DLD1 (cell line): ENCODE measurements around the gene LGI4.

Source experiments
- in situ Hi-C: cut with HindIII; loops from 2 replicates; pipeline ENCODE4 v1.10.0; 2017; ENCODE audit warnings: low sequenced_read_pairs

Gene LGI4

DNA sequence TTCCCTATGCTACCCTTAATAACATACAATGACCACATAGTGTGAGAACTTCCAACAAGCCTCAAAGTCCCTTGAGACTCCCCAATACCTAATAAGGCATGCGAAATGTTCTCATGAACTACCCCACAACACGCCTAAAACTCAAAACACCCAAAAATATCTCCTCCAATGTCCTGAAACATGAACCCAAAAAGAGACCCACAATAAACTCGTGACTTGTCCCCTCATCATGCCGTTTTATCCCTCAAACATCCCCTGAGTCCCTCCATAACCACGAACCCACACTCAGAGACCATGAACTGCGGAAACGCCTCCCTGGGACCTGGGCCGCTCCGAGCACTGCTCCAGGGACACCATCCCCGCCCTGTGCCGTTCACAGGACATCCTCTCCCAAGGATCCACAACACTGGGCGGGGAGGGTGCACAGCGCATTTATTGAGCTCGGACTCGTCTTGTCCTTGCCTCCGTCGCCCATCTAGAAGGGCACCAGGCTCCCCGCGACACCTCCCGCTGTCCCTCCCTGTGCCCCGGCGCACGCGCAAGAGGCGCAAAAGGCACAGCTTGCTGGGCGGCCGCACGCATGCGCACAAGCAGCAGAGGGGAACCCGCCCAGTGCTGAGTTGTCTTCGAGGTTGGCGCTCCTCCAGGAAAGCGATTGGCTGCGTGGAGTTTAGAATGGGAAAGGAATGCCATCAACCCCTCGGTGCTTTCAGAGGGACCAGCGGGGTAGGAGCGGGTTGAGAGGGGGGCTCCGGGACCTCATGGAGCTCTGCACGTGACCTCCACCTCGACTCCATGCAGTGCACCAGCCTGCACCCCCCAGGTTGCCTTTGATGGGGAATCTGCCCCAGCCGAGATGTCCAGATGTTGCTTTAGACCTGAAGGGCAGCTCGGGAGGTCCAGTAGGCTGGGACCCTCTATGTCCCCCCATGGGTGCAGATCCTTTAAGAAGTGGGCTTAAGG, 10.5 kb downstream of the LGI4 start:
- in situ Hi-C loops: no loop called here

DNA sequence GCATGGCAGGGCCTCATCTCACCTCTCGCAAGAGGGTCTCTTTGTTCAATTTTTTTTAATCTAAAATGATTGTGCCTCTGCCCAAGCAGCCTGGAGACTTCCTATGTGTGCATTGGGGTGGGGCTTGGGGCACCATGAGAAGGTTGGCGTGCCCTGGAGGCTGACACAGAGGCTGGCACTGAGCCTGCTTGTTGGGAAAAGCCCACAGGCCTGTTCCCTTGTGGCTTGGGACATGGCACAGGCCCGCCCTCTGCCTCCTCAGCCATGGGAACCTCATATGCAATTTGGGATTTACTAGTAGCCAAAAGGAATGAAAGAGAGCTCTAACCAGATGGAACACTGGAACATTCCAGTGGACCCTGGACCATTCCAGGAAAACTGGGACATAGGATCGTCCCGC, 11.3 kb downstream of the LGI4 start:
- in situ Hi-C loops: no loop called here

DNA sequence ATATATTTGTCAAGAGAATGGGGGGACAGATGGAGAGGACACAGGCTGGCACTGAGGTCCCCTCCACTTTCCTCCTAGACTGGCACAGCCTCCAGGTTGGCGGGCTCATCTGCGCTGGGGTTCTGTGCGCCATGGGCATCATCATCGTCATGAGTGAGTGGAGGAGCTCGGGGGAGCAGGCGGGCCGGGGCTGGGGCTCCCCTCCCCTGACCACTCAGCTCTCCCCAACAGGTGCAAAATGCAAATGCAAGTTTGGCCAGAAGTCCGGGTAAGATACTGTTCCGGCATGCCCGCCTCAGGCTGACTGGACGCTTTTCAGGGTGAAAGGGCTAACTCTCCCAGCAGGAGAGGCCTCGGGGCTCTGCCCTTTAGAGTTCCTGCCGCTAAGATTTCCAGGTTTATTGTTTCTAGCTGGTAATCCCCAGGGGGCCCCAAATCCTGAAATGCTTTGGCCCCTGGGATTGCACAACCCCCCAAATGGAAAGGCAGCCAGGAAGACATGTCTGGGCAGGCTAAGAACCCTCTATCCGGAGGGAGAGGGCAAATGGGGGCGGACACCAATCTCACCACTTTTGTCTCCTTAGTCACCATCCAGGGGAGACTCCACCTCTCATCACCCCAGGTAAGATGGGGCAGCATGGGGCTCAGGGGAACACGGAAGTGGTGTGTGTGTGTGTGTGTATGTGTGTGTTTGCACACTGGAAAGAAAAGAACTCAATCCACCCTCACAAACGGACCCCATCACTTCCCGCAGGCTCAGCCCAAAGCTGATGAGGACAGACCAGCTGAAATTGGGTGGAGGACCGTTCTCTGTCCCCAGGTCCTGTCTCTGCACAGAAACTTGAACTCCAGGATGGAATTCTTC, 11.9 kb downstream of the LGI4 start:
- in situ Hi-C loops: no loop called here

DNA sequence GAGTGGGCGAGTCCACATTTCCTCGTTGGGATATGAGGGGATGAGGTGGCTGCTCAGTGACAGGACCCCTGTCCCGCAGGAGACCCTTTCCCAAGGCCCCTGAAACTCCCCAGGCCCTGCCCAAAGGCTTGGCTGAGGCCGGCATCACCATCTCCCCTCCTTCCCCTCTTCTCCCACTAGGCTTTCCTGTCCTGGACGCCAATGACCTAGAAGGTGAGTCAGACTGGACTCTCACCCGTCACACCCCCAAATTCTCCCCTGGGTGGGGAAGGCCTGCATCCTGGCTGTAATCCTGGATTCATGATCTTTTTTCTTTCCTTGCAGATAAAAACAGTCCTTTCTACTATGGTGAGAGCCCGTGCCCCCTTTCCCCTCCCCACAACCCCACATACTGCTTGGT, 14.0 kb downstream of the LGI4 start:
- in situ Hi-C loops: no loop called here

DNA sequence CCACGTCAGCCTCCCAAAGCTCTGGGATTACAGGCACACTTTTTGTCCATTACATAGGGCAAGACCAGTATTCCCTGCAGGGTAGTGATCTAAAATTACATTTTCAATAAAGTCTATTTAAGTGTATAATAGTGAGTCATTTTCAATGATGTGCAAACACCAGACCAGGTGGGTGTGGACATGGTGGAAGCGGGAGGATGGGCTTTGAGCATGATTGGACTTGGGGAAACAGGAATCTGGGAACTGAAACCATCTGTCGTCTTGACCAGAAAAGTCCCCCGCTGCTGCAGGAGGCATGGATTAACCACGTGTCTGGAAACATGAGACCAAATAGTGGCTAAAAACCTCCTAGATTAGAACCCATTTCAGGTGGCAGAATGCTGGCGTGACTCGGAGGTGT, 14.4 kb downstream of the LGI4 start:
- in situ Hi-C loops: no loop called here

DNA sequence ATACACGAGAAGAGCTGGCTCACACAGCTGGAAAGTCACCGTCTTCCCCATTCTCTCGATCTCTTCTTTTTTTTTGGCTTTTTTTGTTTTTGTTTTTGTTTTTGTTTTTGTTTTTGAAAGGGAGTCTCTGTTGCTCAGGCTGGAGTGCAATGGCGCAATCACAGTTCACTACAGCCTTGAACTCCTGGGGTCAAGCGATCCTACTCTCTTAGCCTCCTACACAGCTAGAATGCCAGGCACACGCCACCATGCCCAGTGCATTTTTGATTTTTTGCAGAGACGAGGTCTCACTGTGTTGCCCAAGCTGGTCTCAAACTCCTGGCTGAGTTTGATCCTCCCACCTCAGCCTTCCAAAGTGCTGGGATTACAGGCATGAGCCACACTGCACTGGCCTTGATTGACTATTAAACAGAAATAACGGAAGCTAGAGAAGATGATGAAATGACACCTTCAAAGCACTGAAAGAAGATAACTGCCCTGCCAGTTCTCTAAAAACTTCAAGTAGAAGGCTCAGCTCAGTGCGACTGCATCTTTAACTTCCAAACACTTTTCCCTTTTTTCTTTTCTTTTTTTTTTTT, 15.2 kb downstream of the LGI4 start:
- in situ Hi-C loops: no loop called here

DNA sequence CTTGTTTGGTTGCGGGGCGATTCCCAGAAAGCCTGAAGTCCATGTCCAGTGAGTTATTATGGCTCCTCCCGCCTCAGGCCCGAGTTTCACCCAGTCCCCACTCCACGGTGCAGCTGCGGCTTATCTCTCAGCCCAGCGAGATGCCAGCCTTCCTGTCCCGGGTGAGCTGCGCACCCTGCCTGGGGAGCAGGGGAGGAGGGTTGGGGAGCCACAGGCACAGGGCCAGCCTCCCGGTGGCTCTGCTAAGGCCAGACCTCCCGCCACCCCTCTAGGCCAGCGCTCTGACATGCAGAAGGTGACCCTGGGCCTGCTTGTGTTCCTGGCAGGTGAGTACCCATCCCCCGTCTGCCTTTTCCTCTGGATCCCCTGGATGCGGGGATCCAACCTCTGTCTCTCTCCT, 15.8 kb downstream of the LGI4 start:
- in situ Hi-C loops: no loop called here

DNA sequence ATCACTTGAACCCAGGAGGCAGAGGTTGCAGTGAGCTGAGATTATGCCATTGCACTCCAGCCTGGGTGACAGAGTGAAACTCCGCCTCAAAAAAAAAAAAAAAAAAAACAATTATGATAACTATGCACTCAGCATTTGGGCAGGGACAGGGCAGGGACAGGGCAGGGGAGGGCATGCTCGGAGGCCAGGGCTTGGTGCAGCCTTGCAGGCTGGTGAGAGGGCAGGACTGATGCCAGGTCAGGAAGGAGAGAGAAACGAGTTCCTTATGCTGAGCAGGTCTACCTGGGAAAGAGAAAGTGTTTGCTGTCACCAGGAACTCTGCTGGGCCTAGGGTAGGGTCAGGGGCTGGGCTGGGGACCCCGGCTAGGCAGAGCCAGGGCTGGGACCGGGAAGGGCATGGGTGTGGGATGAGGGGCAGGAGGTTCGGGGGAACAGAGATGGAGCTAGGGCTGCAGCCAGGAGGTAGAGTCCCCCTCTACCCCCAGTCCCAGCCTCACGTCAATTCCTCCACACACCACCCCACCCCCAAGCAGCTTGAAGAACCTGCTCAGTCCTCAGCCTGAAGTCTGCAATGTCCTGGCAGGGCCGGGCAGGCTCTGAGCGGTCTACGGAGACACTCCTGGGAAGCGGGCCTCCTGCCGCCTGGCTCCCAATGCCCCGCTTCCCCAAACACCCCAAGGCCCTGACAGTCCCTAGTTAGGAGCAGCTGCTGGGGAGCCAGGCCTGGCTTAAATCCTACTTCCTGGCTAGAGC, 16.4 kb downstream of the LGI4 start:
- in situ Hi-C loops: no loop called here

DNA sequence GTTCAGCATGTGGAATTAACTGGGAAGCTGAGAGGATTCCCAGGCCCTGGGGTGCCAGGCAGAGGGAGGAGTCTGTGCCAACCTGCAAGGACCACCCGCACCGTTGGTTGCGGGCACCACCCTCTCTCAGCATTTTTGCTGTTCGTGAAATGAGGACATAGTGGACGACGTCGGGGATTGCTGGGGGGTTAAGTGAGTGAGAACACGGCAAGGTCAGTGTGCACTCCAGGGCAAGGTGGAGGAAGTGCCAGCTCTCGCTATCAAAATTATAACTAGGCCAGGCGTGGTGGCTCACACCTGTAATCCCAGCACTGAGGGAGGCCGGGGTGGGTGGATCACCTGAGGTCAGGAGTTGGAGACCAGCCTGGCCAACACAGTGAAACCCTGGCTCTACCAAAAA, 17.1 kb downstream of the LGI4 start:
- in situ Hi-C loops: no loop called here

DNA sequence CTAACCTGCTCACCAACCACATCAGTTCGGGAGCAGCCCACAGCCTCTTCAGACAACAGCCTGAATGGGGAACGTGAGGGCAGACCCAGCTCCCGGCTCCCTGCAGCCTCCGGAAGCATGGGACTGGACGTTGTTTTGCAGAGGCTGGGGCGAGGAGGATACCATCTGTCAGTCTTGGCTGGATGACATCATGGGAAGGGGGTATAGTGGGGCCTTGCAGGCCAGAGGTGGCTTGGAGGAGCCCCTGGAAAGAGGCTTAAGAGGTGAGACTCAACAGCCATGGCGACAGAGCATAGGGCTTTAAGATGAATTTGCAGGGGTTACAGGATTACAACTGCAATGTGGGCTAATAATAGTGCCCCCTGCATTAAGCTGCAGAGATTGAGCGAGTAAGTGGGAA, 17.7 kb downstream of the LGI4 start:
- in situ Hi-C loops: no loop called here

DNA sequence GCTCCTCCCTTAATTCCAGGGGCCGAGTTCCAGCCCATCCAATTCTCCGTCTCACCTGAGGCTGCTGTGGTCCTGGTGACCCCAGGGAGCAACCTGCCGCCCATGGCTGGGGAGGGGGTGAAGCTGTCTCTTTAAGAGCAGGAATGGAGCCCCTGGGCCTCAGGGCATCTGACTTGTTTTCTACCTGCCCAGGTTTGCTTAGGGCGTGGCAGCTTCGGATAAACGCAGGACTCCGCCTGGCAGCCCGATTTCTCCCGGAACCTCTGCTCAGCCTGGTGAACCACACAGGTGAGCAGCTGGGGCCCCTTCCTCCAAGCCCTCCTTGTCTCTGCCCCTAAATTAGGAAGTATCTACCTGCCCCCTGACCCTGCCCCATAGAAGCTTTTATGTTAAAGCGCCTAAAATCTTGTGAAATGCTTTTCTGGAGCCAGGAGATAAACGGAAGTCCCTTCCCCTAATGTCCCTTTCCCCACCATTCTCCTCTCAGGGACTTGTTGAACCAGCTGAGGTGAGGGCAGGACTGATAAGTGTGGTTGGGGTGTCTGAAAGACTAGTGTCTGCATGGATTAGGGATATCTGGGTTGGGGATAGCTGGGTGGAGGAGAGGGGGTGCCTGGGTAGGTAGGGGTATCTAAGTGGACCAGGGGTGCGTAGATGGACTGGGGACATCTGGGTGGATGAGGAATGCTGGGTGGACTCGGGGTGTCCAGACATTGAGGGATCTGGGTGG, 18.6 kb downstream of the LGI4 start:
- in situ Hi-C loops: no loop called here

DNA sequence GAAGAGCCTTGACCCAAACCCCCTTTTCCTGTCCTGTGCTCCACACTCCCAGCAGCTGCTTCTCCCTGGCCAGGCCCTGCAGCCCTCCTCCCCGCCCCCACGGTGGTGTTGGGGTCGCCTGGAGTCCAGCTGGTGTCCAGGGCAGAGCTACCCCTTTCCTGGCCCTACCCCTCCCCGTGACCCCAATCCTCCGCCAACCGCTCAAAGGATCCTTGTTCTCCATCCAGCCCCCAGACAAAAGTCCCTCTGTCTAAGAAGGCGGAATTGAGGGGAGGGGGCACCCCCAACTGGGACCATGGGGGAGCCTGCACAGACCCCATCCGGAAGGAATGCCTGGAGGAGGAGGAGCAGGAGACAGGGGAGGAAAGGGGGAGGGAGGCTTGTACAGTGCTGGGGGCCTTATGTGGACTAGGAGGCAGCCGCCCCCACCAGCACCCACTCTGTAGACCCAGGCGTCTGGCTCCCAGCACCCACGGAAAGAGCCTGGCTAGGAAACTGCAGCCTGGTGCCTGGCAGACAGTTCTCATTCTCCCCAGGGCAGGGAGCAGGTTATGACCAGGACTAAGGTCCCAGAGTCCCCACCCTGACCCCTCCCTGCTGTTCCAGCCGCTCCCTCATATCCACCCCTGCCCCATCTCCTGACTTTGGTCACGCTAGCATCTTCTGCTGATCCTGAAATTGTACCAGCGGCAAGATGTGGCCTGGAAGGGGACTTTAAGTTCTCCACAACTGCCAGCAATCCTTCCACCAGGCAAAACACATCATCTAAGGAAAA, 19.5 kb downstream of the LGI4 start, which contains the start of gene FXYD3:
TSS of gene FXYD3 (plus strand) at position 647 of the 775 bp plus-strand sequence. CDS start 3,554 bp downstream, outside the sequence.
- in situ Hi-C loops: no loop called here

DNA sequence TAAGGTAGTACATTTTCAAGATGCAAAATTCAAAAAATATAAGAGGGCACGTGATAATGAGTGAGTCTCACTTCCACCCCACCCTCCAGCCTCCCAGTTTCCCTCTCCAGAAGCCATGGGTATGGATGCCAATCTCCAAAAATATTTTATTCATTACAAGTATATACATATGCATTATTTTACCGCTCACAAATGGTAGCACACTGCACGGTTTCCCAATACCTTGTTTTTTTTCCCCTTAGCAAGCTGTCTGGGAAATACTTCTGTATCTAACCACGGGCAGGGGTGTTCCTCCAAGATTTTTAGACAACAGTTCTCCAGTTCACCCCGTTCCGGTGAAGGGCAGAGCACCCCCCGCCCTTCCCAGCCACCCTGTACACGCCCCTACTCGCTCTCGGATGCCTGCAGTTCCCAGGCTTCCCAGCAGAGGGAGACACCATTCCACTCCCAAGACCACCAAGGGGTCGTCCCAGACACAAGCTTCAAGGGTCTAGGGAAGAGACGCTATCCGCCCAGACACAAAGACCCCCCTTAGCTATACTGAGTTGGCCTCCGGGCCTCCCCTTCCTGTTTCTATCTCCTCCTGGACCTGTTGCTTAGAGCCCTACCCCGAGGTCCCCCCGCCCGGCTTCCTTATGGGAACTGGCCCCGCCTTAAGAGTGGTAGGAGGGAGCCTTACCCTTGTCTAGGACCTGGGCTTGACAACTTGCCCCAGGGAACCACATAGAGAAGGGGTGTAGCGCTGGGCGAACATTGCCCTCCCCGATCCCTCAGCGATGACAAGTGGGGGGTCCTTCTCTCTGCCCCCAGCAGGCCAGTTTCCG, 20.3 kb downstream of the LGI4 start:
- in situ Hi-C loops: no loop called here

DNA sequence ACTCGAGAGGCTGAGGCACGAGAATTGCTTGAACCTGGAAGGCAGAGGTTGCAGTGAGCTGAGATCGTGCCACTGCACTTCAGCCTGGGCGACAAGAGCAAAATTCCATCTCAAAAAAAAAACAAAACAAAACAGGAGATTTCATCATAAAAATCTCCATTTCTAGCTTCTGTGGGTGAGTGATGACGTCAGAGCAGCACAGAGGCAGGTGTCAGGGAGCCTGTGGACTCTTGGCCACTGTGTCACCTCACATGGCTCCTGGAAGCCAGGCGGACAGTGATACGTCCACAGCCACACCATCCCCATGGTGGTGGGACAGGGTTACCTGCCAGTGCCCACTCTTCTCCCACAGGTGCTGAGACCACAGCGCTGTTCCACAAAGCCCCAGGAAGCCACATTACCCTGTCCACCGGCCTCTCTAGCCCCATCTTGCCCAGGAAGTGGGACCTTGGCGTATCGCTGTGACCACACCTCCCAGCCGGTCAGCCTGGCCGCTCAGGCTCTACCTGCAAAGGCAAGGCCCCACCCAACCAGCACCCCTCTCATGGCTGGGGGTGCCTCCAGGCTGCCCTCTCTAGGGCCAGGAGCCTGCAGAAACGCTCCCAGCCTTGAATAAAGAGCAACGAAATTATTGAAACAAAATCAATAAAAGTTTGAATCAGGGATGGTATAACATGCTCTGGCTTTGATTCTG, 21.7 kb downstream of the LGI4 start:
- in situ Hi-C loops: no loop called here

DNA sequence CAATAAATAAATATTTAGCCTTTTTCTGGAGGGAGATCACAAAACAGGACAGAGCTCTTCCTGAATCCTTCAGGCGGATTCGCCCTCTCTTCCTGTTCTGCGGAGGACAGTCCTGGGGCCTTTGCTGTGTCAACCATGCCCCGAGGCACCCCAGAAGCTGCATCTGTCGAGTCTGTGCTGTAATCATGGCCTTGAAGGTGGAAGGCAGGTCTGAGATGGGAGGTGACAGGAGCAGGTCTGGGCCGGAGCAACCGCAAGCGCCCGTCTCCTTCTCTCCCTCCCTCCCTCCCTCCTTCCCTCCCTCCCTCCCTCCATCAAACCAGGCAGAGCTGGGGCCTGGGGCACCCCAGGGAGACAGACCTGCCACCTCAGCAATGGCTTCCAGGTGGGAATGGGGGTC, 23.9 kb downstream of the LGI4 start:
- in situ Hi-C loops: no loop called here

DNA sequence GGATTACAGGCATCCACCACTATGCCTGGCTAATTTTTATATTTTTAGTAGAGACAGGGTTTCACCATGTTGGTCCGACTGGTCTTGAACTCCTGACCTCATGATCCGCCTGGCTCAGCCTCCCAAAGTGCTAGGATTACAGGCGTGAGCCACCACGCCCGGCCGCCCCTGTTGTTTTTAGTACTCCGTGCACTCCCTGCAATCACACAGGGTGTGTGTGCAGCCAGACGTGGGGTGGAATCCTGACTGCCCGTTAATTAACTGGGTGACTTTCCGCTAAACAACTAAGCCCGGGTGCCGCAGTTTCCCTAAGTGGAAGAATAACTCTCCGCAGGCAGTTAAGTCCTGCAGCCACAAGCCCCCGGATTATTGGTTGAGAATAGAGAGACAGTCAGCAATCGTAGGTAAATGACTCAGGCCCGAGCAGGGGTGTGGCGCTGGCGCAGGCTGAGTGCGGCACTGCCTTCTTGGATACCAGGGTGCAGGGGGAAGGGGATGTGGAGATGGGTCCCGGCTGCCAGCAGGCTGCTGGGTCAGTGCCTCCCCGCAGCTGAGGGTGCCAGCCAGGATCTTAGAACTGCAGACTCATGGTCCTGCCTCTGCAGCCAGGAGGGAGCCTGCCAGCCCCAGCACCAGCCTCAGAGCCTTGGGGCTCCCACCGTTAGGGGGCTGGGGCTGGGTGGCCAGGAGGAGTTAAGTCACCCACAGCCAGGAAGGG, 25.3 kb downstream of the LGI4 start:
- in situ Hi-C loops: no loop called here

DNA sequence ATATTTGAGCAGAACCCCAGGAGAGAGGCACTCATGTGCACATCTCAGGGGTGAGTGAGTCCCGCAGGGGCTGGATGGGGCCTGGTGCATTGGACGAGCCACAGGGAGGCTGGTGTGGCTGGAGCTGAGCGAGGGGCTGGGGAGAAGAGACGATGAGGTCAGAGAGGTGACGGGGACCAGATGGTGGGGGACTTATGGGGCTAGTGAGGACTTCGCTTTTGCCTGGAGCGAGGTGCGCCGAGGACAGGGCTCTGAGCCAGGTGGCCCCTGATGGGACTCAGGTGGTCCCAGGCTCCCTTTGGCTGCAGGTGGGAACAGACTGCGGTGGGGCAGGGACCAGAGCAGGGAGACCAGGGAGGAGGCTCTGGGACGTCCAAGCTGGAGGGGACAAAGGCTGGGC, 26.1 kb downstream of the LGI4 start:
- in situ Hi-C loops: no loop called here
